OCI-LY1 (cell line): Measurements from ENCODE around the gene IP6K3.

Experiments
- EZH2 ChIP-seq: fragments of 200-600 bp; sonication (generic), shearing (Covaris generic); IDR thresholded peaks from 2 replicates; pipeline ENCODE4 v1.8.0; 2017; ENCODE audit warnings: borderline replicate concordance, mixed run types, mild to moderate bottlenecking, antibody characterized with exemption, low read length, moderate library complexity, mixed read lengths
- TF ChIP-seq, protein P1 (sequence below): fragments of 200-600 bp; sonication (generic), shearing (Covaris generic); IDR thresholded peaks from 2 replicates; pipeline ENCODE4 v1.5.1; 2017; ENCODE audit warnings: mild to moderate bottlenecking, antibody characterized with exemption, low read length, moderate library complexity, mixed read lengths

DNA sequence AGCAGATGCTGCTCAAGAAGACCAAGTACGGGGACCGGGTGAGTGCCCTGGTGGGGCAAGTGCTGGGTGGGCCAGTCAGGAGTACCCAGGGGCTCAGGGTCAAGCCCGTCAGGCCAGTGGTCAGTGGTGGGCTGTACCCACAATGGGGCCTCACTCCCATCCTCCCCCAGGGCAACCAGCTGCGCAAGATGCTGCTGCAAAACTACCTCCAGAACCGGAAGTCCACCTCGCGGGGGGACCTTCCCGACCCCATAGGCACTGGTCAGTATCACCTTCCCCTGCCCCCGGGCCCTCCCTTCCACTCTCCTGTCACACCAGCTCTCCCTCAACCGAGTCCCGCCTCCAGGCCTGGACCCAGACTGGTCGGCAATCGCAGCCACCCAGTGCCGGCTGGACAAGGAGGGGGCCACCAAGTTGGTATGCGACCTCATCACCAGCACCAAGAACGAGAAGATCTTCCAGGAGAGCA is 62.2 kb downstream of the IP6K3 start:
- TF ChIP-seq, protein P1, sequence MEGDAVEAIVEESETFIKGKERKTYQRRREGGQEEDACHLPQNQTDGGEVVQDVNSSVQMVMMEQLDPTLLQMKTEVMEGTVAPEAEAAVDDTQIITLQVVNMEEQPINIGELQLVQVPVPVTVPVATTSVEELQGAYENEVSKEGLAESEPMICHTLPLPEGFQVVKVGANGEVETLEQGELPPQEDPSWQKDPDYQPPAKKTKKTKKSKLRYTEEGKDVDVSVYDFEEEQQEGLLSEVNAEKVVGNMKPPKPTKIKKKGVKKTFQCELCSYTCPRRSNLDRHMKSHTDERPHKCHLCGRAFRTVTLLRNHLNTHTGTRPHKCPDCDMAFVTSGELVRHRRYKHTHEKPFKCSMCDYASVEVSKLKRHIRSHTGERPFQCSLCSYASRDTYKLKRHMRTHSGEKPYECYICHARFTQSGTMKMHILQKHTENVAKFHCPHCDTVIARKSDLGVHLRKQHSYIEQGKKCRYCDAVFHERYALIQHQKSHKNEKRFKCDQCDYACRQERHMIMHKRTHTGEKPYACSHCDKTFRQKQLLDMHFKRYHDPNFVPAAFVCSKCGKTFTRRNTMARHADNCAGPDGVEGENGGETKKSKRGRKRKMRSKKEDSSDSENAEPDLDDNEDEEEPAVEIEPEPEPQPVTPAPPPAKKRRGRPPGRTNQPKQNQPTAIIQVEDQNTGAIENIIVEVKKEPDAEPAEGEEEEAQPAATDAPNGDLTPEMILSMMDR: no peak
- TF ChIP-seq EZH2: no peak
